Smooth muscle cell (in vitro differentiated cells): Measurements from ENCODE around the gene TLE6. TPM values are rescaled to one million over a fixed set of nuclear protein-coding genes. Genes with fewer than 3 reads are reported as not detected.
A peak's percentile ranks its signal among the peaks of the same experiment; 100 is the strongest.

Source experiments
- DNase-seq: peaks from one replicate; lab custom pipeline; 2025; ENCODE audit not compliant: unreplicated experiment; lab: John Stamatoyannopoulos, UW
- H2AFZ ChIP-seq: fragments of 200-600 bp; sonication (generic); 2 replicates; pipeline ENCODE4 v1.6.0; 2016; ENCODE audit warnings: antibody characterized with exemption, low read depth, mild to moderate bottlenecking
- H3F3A ChIP-seq: fragments of 200-600 bp; sonication (generic); 2 replicates; pipeline ENCODE4 v1.6.0; 2017; ENCODE audit warnings: antibody characterized with exemption, low read depth
- H3K27ac ChIP-seq: fragments of 200-600 bp; sonication (generic); 2 replicates; pipeline ENCODE4 v1.5.1; 2016; ENCODE audit warnings: low read depth, mild to moderate bottlenecking
- H3K27me3 ChIP-seq: fragments of 200-600 bp; sonication (generic); 2 replicates; pipeline ENCODE4 v1.6.1; 2016; ENCODE audit warnings: low read depth, mild to moderate bottlenecking
- H3K36me3 ChIP-seq: fragments of 200-600 bp; sonication (generic); 2 replicates; pipeline ENCODE4 v1.5.1; 2016; ENCODE audit warnings: low read depth
- H3K4me1 ChIP-seq: fragments of 200-600 bp; sonication (generic); 2 replicates; pipeline ENCODE4 v1.5.1; 2016; ENCODE audit warnings: low read depth
- H3K4me2 ChIP-seq: fragments of 200-600 bp; sonication (generic); 2 replicates; pipeline ENCODE4 v1.6.0; 2016; ENCODE audit warnings: mild to moderate bottlenecking
- H3K4me3 ChIP-seq: fragments of 200-600 bp; sonication (generic); 2 replicates; pipeline ENCODE4 v1.5.1; 2016; ENCODE audit warnings: mild to moderate bottlenecking
- H3K79me2 ChIP-seq: fragments of 200-600 bp; sonication (generic); 2 replicates; pipeline ENCODE4 v1.6.0; 2016; ENCODE audit warnings: low read depth, mild to moderate bottlenecking
- H3K9ac ChIP-seq: fragments of 200-600 bp; sonication (generic); 2 replicates; pipeline ENCODE4 v1.6.0; 2016; ENCODE audit warnings: low read depth
- H3K9me3 ChIP-seq: fragments of 200-600 bp; sonication (generic); replicated peaks from 2 replicates; pipeline ENCODE4 v1.5.1; 2016; ENCODE audit warnings: low read depth
- H4K20me1 ChIP-seq: fragments of 200-600 bp; sonication (generic); 2 replicates; pipeline ENCODE4 v1.6.0; 2016; ENCODE audit warnings: low read depth
- WGBS: methylation state at CpG from one replicate; pipeline ENCODE4 v1.1.7; 2016; ENCODE audit warnings: low lambda C conversion rate; 5-methylcytosine and 5-hydroxymethylcytosine counted together
- polyA plus RNA-seq: library from polyadenylated mRNA; unstranded; fragments of >200 nt; fragmentation: Nextera tagmentation; extraction: Ambion mirVana; gene quantifications from 2 replicates; pipeline ENCODE4 v1.2.1, GENCODE V29; 2016
- total RNA-seq: library from RNA; depleted of rRNA; stranded (reverse); fragments of >200 nt; gene quantifications from 2 replicates; pipeline ENCODE4 v1.2.3, GENCODE V29; 2014
- TF ChIP-seq, protein P1 (sequence below): fragments of 200-600 bp; sonication (generic); IDR thresholded peaks from 2 replicates; pipeline ENCODE4 v1.5.1; 2017; ENCODE audit warnings: borderline replicate concordance, mild to moderate bottlenecking, antibody characterized with exemption; ENCODE audit not compliant: insufficient read depth, poor library complexity, severe bottlenecking

Gene TLE6
- total and polyA plus RNA-seq, 2 experiments from 2014 or later = 0.27 to 3.2 TPM

DNA sequence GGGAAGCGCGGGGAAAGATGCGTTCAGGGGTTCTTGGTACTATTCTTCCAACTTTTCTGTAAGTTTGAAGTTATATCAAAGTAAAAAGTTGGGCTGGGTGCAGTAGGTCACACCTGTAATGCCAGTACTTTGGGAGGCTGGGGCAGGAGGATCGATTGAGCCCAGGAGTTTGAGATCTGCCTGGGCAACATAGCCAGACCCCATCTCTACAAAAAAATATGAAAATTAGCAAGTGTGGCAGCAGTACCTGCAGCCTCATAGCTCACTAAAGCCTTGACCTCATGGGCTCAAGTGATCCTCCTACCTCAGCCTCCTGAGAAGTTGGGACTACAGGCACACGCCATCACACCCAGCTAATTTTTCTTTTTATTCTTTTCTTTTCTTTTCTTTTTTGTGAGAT lies 20.2 kb upstream of the TLE6 start:
- no peak overlapping the region for H3K4me3 ChIP-seq
- no peak overlapping the region for H3K4me2 ChIP-seq
- no peaks in the 10 kb centered on the region for H3K79me2 ChIP-seq
- H4K20me1 ChIP-seq = no peaks in the 10 kb centered on the region
- 93% methylated on average over 5 of the region's 5 CpGs for WGBS
- DNase-seq = no peak
- no peak overlapping the region for H2AFZ ChIP-seq
- no peaks in the 10 kb centered on the region for H3F3A ChIP-seq
- H3K9me3 ChIP-seq = no peaks in the 10 kb centered on the region
- TF ChIP-seq, protein P1, sequence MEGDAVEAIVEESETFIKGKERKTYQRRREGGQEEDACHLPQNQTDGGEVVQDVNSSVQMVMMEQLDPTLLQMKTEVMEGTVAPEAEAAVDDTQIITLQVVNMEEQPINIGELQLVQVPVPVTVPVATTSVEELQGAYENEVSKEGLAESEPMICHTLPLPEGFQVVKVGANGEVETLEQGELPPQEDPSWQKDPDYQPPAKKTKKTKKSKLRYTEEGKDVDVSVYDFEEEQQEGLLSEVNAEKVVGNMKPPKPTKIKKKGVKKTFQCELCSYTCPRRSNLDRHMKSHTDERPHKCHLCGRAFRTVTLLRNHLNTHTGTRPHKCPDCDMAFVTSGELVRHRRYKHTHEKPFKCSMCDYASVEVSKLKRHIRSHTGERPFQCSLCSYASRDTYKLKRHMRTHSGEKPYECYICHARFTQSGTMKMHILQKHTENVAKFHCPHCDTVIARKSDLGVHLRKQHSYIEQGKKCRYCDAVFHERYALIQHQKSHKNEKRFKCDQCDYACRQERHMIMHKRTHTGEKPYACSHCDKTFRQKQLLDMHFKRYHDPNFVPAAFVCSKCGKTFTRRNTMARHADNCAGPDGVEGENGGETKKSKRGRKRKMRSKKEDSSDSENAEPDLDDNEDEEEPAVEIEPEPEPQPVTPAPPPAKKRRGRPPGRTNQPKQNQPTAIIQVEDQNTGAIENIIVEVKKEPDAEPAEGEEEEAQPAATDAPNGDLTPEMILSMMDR = no peak
- no peaks in the 10 kb centered on the region for H3K27me3 ChIP-seq
- no peaks in the 10 kb centered on the region for H3K36me3 ChIP-seq
- H3K4me1 ChIP-seq = no peaks in the 10 kb centered on the region
- no peak overlapping the region for H3K27ac ChIP-seq
- H3K9ac ChIP-seq = no peak overlapping the region

GRCh38 chr19:2960120-2960519 lies 17.2 kb upstream of the TLE6 start:
- no peak overlapping the region for H3K27ac ChIP-seq
- H3K9ac ChIP-seq = no peak overlapping the region
- no peaks in the 10 kb centered on the region for H3K9me3 ChIP-seq
- 94% methylated on average over 12 of the region's 12 CpGs for WGBS
- no peaks in the 10 kb centered on the region for H3K79me2 ChIP-seq
- H2AFZ ChIP-seq = no peak overlapping the region
- H3K4me3 ChIP-seq = no peak overlapping the region
- no peaks in the 10 kb centered on the region for H3K36me3 ChIP-seq
- H3K4me1 ChIP-seq = no peaks in the 10 kb centered on the region
- H3K4me2 ChIP-seq = no peak overlapping the region
- no peaks in the 10 kb centered on the region for H4K20me1 ChIP-seq
- no peaks in the 10 kb centered on the region for H3K27me3 ChIP-seq
- TF ChIP-seq, protein P1 = no peak
- DNase-seq = no peak
- no peaks in the 10 kb centered on the region for H3F3A ChIP-seq

DNA sequence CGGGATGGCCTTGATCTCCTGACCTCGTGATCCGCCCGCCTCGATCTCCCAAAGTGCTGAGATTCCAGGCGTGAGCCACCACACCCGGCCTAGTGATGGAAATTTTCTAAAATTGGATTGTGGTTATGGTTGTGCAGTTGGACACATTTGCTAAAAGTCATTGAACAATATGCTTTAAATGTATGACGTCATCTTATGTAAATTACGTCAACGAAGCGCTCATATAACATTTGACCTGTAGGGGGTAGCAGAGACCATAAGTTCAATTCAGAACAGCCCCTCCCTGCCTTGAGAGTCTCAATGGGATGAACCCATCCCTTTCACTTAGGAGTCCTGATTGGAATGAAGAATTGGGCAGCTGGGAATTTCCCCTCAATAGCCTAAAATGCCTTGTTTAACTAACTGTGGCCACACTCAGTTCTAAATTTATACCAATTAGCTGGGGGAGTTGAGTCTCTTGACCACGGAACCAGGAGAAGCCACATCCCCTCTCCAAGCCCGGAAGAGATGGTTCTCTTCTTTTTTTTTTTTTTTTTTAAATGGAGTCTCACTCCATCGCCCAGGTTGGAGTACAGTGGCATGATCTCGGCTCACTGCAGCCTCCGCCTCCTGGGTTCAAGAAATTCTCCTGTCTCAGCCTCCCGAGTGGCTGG lies 15.2 kb upstream of the TLE6 start:
- H3K4me1 ChIP-seq = no peaks in the 10 kb centered on the region

More for the DNA sequence above, 15.2 kb upstream of the TLE6 start:
- no peak overlapping the region for H3K27ac ChIP-seq
- peak overlapping the region; percentile 48 for H3K4me2 ChIP-seq
- no peaks in the 10 kb centered on the region for H3K36me3 ChIP-seq
- H3K4me3 ChIP-seq = no peak overlapping the region
- no peaks in the 10 kb centered on the region for H3K27me3 ChIP-seq
- H3F3A ChIP-seq = no peaks in the 10 kb centered on the region
- peak overlapping the region; percentile 26 for H2AFZ ChIP-seq
- no peaks in the 10 kb centered on the region for H3K79me2 ChIP-seq
- TF ChIP-seq, protein P1 = peak; percentile 79
- no peaks in the 10 kb centered on the region for H4K20me1 ChIP-seq
- WGBS = 52% methylated on average over 17 of the region's 17 CpGs
- H3K9me3 ChIP-seq = no peaks in the 10 kb centered on the region
- DNase-seq = no peak
- no peak overlapping the region for H3K9ac ChIP-seq
